ENCODE results near the gene SLC19A1.

Gene SLC19A1

GRCh38 chr21:45536301-45537081 is 5.7 kb downstream of the SLC19A1 start:
- POLR2A ChIA-PET = no interaction called here
- no peak overlapping the region for H3K4me3 ChIP-seq (ENCODE audit: low read depth, low read length)
- DNase-seq (ENCODE audit: low read depth, low spot score) = no peak
- CTCF ChIA-PET = interaction anchor here (1.4 kb wide), 1 partner anchor 284 kb away, joined by 4 read pairs; no protein-coding TSS in a partner anchor
- TF ChIP-seq CTCF (IDR thresholded peaks at IDR 0.05; ENCODE audit: insufficient read depth, low read length, missing control alignments) = no peak

GRCh38 chr21:45535341-45536081 is 6.7 kb downstream of the SLC19A1 start:
- CTCF ChIA-PET = no interaction called here
- H3K4me3 ChIP-seq (ENCODE audit: low read depth, low read length) = no peak overlapping the region
- no peak for DNase-seq (ENCODE audit: low read depth, low spot score)
- POLR2A ChIA-PET = no interaction called here
- no peak for TF ChIP-seq CTCF (IDR thresholded peaks at IDR 0.05; ENCODE audit: insufficient read depth, low read length, missing control alignments)

- ChIA-PET POLR2A (no interaction called here), CTCF (interaction anchor here (1.0 kb wide), 1 partner anchor 12 kb away, joined by 3 read pairs; no protein-coding TSS in a partner anchor)
- DNase-seq (ENCODE audit: low read depth, low spot score) = no peak
- no peak overlapping the region for H3K4me3 ChIP-seq (ENCODE audit: low read depth, low read length)
- TF ChIP-seq CTCF (IDR thresholded peaks at IDR 0.05; ENCODE audit: insufficient read depth, low read length, missing control alignments) = no peak
Measured at GRCh38 chr21:45534636-45535331, 7.5 kb downstream of the SLC19A1 start.

- CTCF ChIA-PET = interaction anchor here (1.0 kb wide), 1 partner anchor 11 kb away, joined by 3 read pairs; no protein-coding TSS in a partner anchor
- DNase-seq (ENCODE audit: low read depth, low spot score) = no peak
- TF ChIP-seq CTCF (IDR thresholded peaks at IDR 0.05; ENCODE audit: insufficient read depth, low read length, missing control alignments) = no peak
- POLR2A ChIA-PET = no interaction called here
- H3K4me3 ChIP-seq (ENCODE audit: low read depth, low read length) = no peak overlapping the region
Measured at GRCh38 chr21:45533846-45534635, 8.2 kb downstream of the SLC19A1 start.

- POLR2A ChIA-PET = no interaction called here
- CTCF ChIA-PET = interaction anchor here (1.0 to 1.4 kb wide), 2 partner anchors 10 to 23 kb away, joined by 3 to 4 read pairs; no protein-coding TSS in a partner anchor
- H3K4me3 ChIP-seq (ENCODE audit: low read depth, low read length) = no peak overlapping the region
- no peak for DNase-seq (ENCODE audit: low read depth, low spot score)
- TF ChIP-seq CTCF (IDR thresholded peaks at IDR 0.05; ENCODE audit: insufficient read depth, low read length, missing control alignments) = no peak
Measured at GRCh38 chr21:45533361-45533845, 8.8 kb downstream of the SLC19A1 start.

All from AG04449 (cell line).